ENCODE results near the gene SMIM38.
"Not testable (repeated sequence)": the region's sequence is repeated elsewhere in the genome, so short reads cannot be mapped to it uniquely, and the experiment has no call there.

SMIM38 gene

GRCh38 chr11:69122326-69122629, 33.5 kb upstream of the SMIM38 start:
- no peak for DNase-seq (ENCODE audit: low read depth)

- DNase-seq (ENCODE audit: low read depth): no peak
These were observed 32.9 kb upstream of the SMIM38 start for GRCh38 chr11:69122630-69123431.

- DNase-seq (ENCODE audit: low read depth): no peak
These were observed 31.9 kb upstream of the SMIM38 start for GRCh38 chr11:69123593-69124545.

- DNase-seq (ENCODE audit: low read depth): no peak
These were observed 29.9 kb upstream of the SMIM38 start for GRCh38 chr11:69125861-69126260.

- no peak for DNase-seq (ENCODE audit: low read depth)
These were observed 29.4 kb upstream of the SMIM38 start for GRCh38 chr11:69126286-69126685.

GRCh38 chr11:69127081-69127850, 28.5 kb upstream of the SMIM38 start:
- no peak for DNase-seq (ENCODE audit: low read depth)

GRCh38 chr11:69127884-69128283, 27.9 kb upstream of the SMIM38 start:
- no peak for DNase-seq (ENCODE audit: low read depth)

- DNase-seq (ENCODE audit: low read depth): no peak
These were observed 26.7 kb upstream of the SMIM38 start for GRCh38 chr11:69129053-69129452.

GRCh38 chr11:69129647-69130046, 26.1 kb upstream of the SMIM38 start:
- no peak for DNase-seq (ENCODE audit: low read depth)

- no peak for DNase-seq (ENCODE audit: low read depth)
These were observed 25.1 kb upstream of the SMIM38 start for GRCh38 chr11:69130654-69131053.

GRCh38 chr11:69131121-69131566, 24.6 kb upstream of the SMIM38 start:
- DNase-seq (ENCODE audit: low read depth): no peak

- no peak for DNase-seq (ENCODE audit: low read depth)
These were observed 24.0 kb upstream of the SMIM38 start for GRCh38 chr11:69131644-69132300.

GRCh38 chr11:69132301-69132670, 23.4 kb upstream of the SMIM38 start:
- DNase-seq (ENCODE audit: low read depth): no peak

GRCh38 chr11:69133251-69133650, 22.5 kb upstream of the SMIM38 start:
- DNase-seq (ENCODE audit: low read depth): no peak

GRCh38 chr11:69134182-69134581, 21.6 kb upstream of the SMIM38 start:
- DNase-seq (ENCODE audit: low read depth): not testable (repeated sequence)

GRCh38 chr11:69134957-69135356, 20.8 kb upstream of the SMIM38 start:
- no peak for DNase-seq (ENCODE audit: low read depth)

GRCh38 chr11:69135420-69136363, 20.0 kb upstream of the SMIM38 start:
- DNase-seq (ENCODE audit: low read depth): no peak

GRCh38 chr11:69136471-69136870, 19.3 kb upstream of the SMIM38 start:
- no peak for DNase-seq (ENCODE audit: low read depth)

GRCh38 chr11:69137151-69137844, 18.4 kb upstream of the SMIM38 start:
- DNase-seq (ENCODE audit: low read depth): no peak

- DNase-seq (ENCODE audit: low read depth): peak; percentile 41
These were observed 17.5 kb upstream of the SMIM38 start for GRCh38 chr11:69138265-69138664.

Data from GM04504 (cell line).